Vagina (tissue), 2 donors: ENCODE data around the gene ZNF687.

ENCODE experiments used
- CTCF ChIP-seq, 3 experiments: fragments of 450-650 bp in 2 of 3; fragments of 200-600 bp in 1 of 3; sonication (generic) in 1 of 3; IDR thresholded peaks; one replicate each; pipeline ENCODE4 v1.5.1; 2017 to 2019; ENCODE audit warnings: antibody characterized with exemption in 3 of 3, mild to moderate bottlenecking in 2 of 3, moderate library complexity in 2 of 3
- POLR2A ChIP-seq, 2 donors: fragments of 450-650 bp; IDR thresholded peaks; one replicate each; pipeline ENCODE4 v1.6.1; 2017; ENCODE audit warnings: antibody characterized with exemption in 2 of 2, mild to moderate bottlenecking in 2 of 2, moderate library complexity in 2 of 2
- POLR2AphosphoS5 ChIP-seq, 2 donors: sonication (generic); formaldehyde crosslinking; IDR thresholded peaks; one replicate each; pipeline ENCODE4 v1.9.0; 2017; ENCODE audit warnings: antibody characterized with exemption in 2 of 2, mild to moderate bottlenecking in 2 of 2, low read depth in 1 of 2; ENCODE audit not compliant: insufficient read depth in 1 of 2

GRCh38 chr1:151255381-151255780, 26.7 kb upstream of the ZNF687 start:
- TF ChIP-seq POLR2AphosphoS5 (IDR thresholded peaks at IDR 0.05; ENCODE audit: insufficient read depth in 1 of 2, low read depth in 1 of 2) (no peak), CTCF (IDR thresholded peaks at IDR 0.05) (no peak), POLR2A (IDR thresholded peaks at IDR 0.05) (no peak)
